Mesendoderm (in vitro differentiated cells): ENCODE measurements around the gene SLC5A10.

Experiments used
- DNase-seq: peaks from one replicate; pipeline ENCODE4 v3.0.0; 2013
- H2AK5ac ChIP-seq: 2 replicates; pipeline ENCODE4 v1.6.1; 2013; ENCODE audit warnings: low read length, inconsistent platforms
- H2BK120ac ChIP-seq: 2 replicates; pipeline ENCODE4 v1.6.1; 2013; ENCODE audit warnings: low read depth, mild to moderate bottlenecking, low read length, moderate library complexity, mixed read lengths
- H2BK15ac ChIP-seq: replicated peaks from 2 replicates; pipeline ENCODE4 v1.6.1; 2013; ENCODE audit warnings: low read depth, mild to moderate bottlenecking, moderate library complexity
- H2BK5ac ChIP-seq: 2 replicates; pipeline ENCODE4 v1.6.1; 2013; ENCODE audit warnings: low read length, inconsistent platforms
- H3K18ac ChIP-seq: 2 replicates; pipeline ENCODE4 v1.6.1; 2013; ENCODE audit warnings: mild to moderate bottlenecking, low read length, mixed read lengths
- H3K23ac ChIP-seq: one replicate; pipeline ENCODE4 v1.6.1; 2013; ENCODE audit warnings: low read length
- H3K27ac ChIP-seq: 2 replicates; pipeline ENCODE4 v1.5.1; 2013; ENCODE audit warnings: low read depth, mild to moderate bottlenecking, inconsistent platforms, low read length, moderate library complexity
- H3K27me3 ChIP-seq: 2 replicates; pipeline ENCODE4 v1.6.1; 2013; ENCODE audit warnings: low read length, control low read depth, mild to moderate bottlenecking, inconsistent platforms; ENCODE audit not compliant: insufficient read depth, poor library complexity
- H3K36me3 ChIP-seq: 2 replicates; pipeline ENCODE4 v1.6.1; 2013; ENCODE audit warnings: low read length, inconsistent platforms; ENCODE audit not compliant: control insufficient read depth, insufficient read depth
- H3K4ac ChIP-seq: one replicate; pipeline ENCODE4 v1.6.1; 2013; ENCODE audit warnings: low read depth, mild to moderate bottlenecking, low read length, moderate library complexity
- H3K4me1 ChIP-seq: 2 replicates; pipeline ENCODE4 v1.6.1; 2013; ENCODE audit warnings: low read depth, low read length, inconsistent platforms; ENCODE audit not compliant: control insufficient read depth
- H3K4me2 ChIP-seq: 2 replicates; pipeline ENCODE4 v1.6.1; 2013; ENCODE audit warnings: low read length
- H3K4me3 ChIP-seq: 2 replicates; pipeline ENCODE4 v1.5.1; 2013; ENCODE audit warnings: mild to moderate bottlenecking, low read length
- H3K56ac ChIP-seq: one replicate; pipeline ENCODE4 v1.6.1; 2013; ENCODE audit warnings: low read length
- H3K79me1 ChIP-seq: 2 replicates; pipeline ENCODE4 v1.6.1; 2013; ENCODE audit warnings: low read length, inconsistent platforms
- H3K79me2 ChIP-seq: 2 replicates; pipeline ENCODE4 v1.6.1; 2013; ENCODE audit warnings: mild to moderate bottlenecking, low read length; ENCODE audit not compliant: control insufficient read depth, insufficient read depth
- H3K9ac ChIP-seq: 2 replicates; pipeline ENCODE4 v1.6.1; 2013; ENCODE audit warnings: low read length, inconsistent platforms
- H4K5ac ChIP-seq: one replicate; pipeline ENCODE4 v1.6.1; 2013; ENCODE audit warnings: low read length
- H4K8ac ChIP-seq: one replicate; pipeline ENCODE4 v1.6.1; 2013; ENCODE audit warnings: low read depth, mild to moderate bottlenecking, control low read depth, low read length, moderate library complexity
- WGBS: extraction: QIAGEN DNeasy Blood & Tissue Kit; methylation state at CpG from one replicate; pipeline ENCODE4 v1.1.7; 2013; ENCODE audit warnings: low lambda C conversion rate, missing lambda C conversion rate; ENCODE audit not compliant: insufficient coverage; ENCODE audit errors: extremely low coverage; 5-methylcytosine and 5-hydroxymethylcytosine counted together

Gene SLC5A10

GRCh38 chr17:18916816-18917500, 35.0 kb upstream of the SLC5A10 start:
- H3K27ac ChIP-seq = no peak overlapping the region
- H3K4me3 ChIP-seq = no peak overlapping the region
- H3K27me3 ChIP-seq = no peaks in the 10 kb centered on the region
- H3K36me3 ChIP-seq = peaks cover 8% of the 10 kb centered on the region
- H4K5ac ChIP-seq = no peak overlapping the region
- no peak overlapping the region for H2BK120ac ChIP-seq
- H3K18ac ChIP-seq = no peak overlapping the region
- no peak overlapping the region for H3K4ac ChIP-seq
- no CpG with 5 or more reads among the region's 5 CpGs for WGBS
- no peak overlapping the region for H3K23ac ChIP-seq
- H3K79me2 ChIP-seq = no peaks in the 10 kb centered on the region
- H2BK5ac ChIP-seq = no peak overlapping the region
- no peak overlapping the region for H3K9ac ChIP-seq
- H2AK5ac ChIP-seq = no peak overlapping the region
- H3K79me1 ChIP-seq = peaks cover 2% of the 10 kb centered on the region
- DNase-seq = no peak
- no peak overlapping the region for H3K4me2 ChIP-seq
- no peak overlapping the region for H3K56ac ChIP-seq
- H3K4me1 ChIP-seq = no peaks in the 10 kb centered on the region
- no peak overlapping the region for H4K8ac ChIP-seq
- no peak overlapping the region for H2BK15ac ChIP-seq

- no peak for DNase-seq
- H3K4me1 ChIP-seq = no peaks in the 10 kb centered on the region
- H3K79me1 ChIP-seq = peaks cover 2% of the 10 kb centered on the region
- H3K23ac ChIP-seq = no peak overlapping the region
- H2BK15ac ChIP-seq = no peak overlapping the region
- H2BK5ac ChIP-seq = no peak overlapping the region
- H3K4me3 ChIP-seq = no peak overlapping the region
- peaks cover 8% of the 10 kb centered on the region for H3K36me3 ChIP-seq
- H3K4ac ChIP-seq = no peak overlapping the region
- no peak overlapping the region for H2BK120ac ChIP-seq
- no peak overlapping the region for H3K18ac ChIP-seq
- H3K27ac ChIP-seq = no peak overlapping the region
- no peaks in the 10 kb centered on the region for H3K79me2 ChIP-seq
- no peak overlapping the region for H3K56ac ChIP-seq
- H2AK5ac ChIP-seq = no peak overlapping the region
- no peak overlapping the region for H3K4me2 ChIP-seq
- no CpG with 5 or more reads among the region's 11 CpGs for WGBS
- H4K5ac ChIP-seq = no peak overlapping the region
- no peaks in the 10 kb centered on the region for H3K27me3 ChIP-seq
- no peak overlapping the region for H3K9ac ChIP-seq
- H4K8ac ChIP-seq = no peak overlapping the region
Observed at GRCh38 chr17:18917506-18918032, 34.4 kb upstream of the SLC5A10 start.

- no peaks in the 10 kb centered on the region for H3K4me1 ChIP-seq
- H2BK5ac ChIP-seq = no peak overlapping the region
- no peak overlapping the region for H3K4me3 ChIP-seq
- no peaks in the 10 kb centered on the region for H3K79me2 ChIP-seq
- H2AK5ac ChIP-seq = no peak overlapping the region
- H3K9ac ChIP-seq = no peak overlapping the region
- DNase-seq = no peak
- H3K4me2 ChIP-seq = no peak overlapping the region
- no peak overlapping the region for H3K56ac ChIP-seq
- WGBS = no CpG with 5 or more reads among the region's 6 CpGs
- no peak overlapping the region for H3K23ac ChIP-seq
- no peak overlapping the region for H3K4ac ChIP-seq
- H3K27ac ChIP-seq = no peak overlapping the region
- H3K36me3 ChIP-seq = peaks cover 8% of the 10 kb centered on the region
- no peak overlapping the region for H2BK15ac ChIP-seq
- no peaks in the 10 kb centered on the region for H3K27me3 ChIP-seq
- no peak overlapping the region for H4K8ac ChIP-seq
- H4K5ac ChIP-seq = no peak overlapping the region
- H3K79me1 ChIP-seq = peaks cover 2% of the 10 kb centered on the region
- no peak overlapping the region for H2BK120ac ChIP-seq
- no peak overlapping the region for H3K18ac ChIP-seq
Observed at GRCh38 chr17:18919963-18920362, 32.0 kb upstream of the SLC5A10 start.

GRCh38 chr17:18920911-18921441, 31.0 kb upstream of the SLC5A10 start:
- Histone ChIP-seq H2BK120ac (no peak overlapping the region), H3K23ac (no peak overlapping the region), H3K56ac (no peak overlapping the region), H3K4ac (no peak overlapping the region), H3K36me3 (peaks cover 6% of the 10 kb centered on the region), H3K4me1 (no peaks in the 10 kb centered on the region), H2BK5ac (no peak overlapping the region), H2AK5ac (no peak overlapping the region), H3K4me3 (no peak overlapping the region), H3K18ac (no peak overlapping the region), H3K4me2 (no peak overlapping the region), H3K79me1 (peaks cover 2% of the 10 kb centered on the region), H3K9ac (no peak overlapping the region), H3K27ac (no peak overlapping the region), H4K8ac (no peak overlapping the region), H3K79me2 (no peaks in the 10 kb centered on the region), H3K27me3 (no peaks in the 10 kb centered on the region), H4K5ac (no peak overlapping the region), H2BK15ac (no peak overlapping the region)
- no CpG with 5 or more reads among the region's 6 CpGs for WGBS
- DNase-seq = no peak

- no peak overlapping the region for H3K27ac ChIP-seq
- no CpG with 5 or more reads among the region's 2 CpGs for WGBS
- H3K79me2 ChIP-seq = no peaks in the 10 kb centered on the region
- no peaks in the 10 kb centered on the region for H3K27me3 ChIP-seq
- no peak overlapping the region for H2BK15ac ChIP-seq
- no peak overlapping the region for H3K4ac ChIP-seq
- H4K8ac ChIP-seq = no peak overlapping the region
- H3K36me3 ChIP-seq = peaks cover 6% of the 10 kb centered on the region
- no peak overlapping the region for H3K4me2 ChIP-seq
- no peaks in the 10 kb centered on the region for H3K4me1 ChIP-seq
- H3K18ac ChIP-seq = no peak overlapping the region
- H2BK5ac ChIP-seq = no peak overlapping the region
- no peak overlapping the region for H3K4me3 ChIP-seq
- peaks cover 2% of the 10 kb centered on the region for H3K79me1 ChIP-seq
- no peak overlapping the region for H4K5ac ChIP-seq
- DNase-seq = no peak
- no peak overlapping the region for H3K56ac ChIP-seq
- no peak overlapping the region for H2BK120ac ChIP-seq
- H2AK5ac ChIP-seq = no peak overlapping the region
- H3K9ac ChIP-seq = no peak overlapping the region
- H3K23ac ChIP-seq = no peak overlapping the region
Observed at GRCh38 chr17:18921485-18921884, 30.5 kb upstream of the SLC5A10 start.
